ENCODE results near the gene CTXN1.

- TF ChIP-seq EZH2 (IDR thresholded peaks at IDR 0.05) = no peak
- TF ChIP-seq POLR2AphosphoS5 (IDR thresholded peaks at IDR 0.05; ENCODE audit: borderline replicate concordance, low read depth, low read length) = no peak
- TF ChIP-seq FOXP2 (optimal IDR thresholded peaks at IDR 0.05; ENCODE audit: control extremely low read depth, extremely low read length, insufficient read depth) = no peak
Observed at GRCh38 chr19:7905859-7906258, 20.1 kb downstream of the CTXN1 start.

Data from SK-N-MC (cell line).